ENCODE data around the gene RNASE9.

The RNASE9 gene

DNA sequence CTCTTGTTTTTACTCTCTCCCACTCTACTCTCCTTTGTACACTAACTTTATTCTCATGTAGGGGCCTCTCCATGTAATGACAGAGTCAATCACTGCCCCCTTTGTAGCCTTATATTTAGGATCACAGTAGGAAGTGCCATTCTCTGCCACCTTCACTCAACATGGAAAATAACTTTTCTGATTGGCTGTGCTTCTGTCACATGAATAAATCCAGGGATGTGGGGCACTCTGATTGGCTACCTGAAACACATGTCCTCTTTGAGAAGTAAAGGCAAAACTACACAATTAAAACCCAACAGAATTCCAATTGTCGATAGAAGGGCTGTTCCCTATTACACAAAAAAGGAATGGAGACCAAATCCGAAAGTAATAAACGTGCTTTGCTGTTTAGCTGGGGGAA lies at the start of gene RNASE9:
TSS of gene RNASE9 (minus strand) at position 87 of the 400 bp plus-strand sequence.
- H3K4me3 ChIP-seq (ENCODE audit: low read depth, low read length): no peak within 1 kb of the TSS
- no peak for TF ChIP-seq CTCF (conservative IDR thresholded peaks at IDR 0.05; ENCODE audit: low read depth, low read length)
- DNase-seq (ENCODE audit: low read depth): no peak

DNA sequence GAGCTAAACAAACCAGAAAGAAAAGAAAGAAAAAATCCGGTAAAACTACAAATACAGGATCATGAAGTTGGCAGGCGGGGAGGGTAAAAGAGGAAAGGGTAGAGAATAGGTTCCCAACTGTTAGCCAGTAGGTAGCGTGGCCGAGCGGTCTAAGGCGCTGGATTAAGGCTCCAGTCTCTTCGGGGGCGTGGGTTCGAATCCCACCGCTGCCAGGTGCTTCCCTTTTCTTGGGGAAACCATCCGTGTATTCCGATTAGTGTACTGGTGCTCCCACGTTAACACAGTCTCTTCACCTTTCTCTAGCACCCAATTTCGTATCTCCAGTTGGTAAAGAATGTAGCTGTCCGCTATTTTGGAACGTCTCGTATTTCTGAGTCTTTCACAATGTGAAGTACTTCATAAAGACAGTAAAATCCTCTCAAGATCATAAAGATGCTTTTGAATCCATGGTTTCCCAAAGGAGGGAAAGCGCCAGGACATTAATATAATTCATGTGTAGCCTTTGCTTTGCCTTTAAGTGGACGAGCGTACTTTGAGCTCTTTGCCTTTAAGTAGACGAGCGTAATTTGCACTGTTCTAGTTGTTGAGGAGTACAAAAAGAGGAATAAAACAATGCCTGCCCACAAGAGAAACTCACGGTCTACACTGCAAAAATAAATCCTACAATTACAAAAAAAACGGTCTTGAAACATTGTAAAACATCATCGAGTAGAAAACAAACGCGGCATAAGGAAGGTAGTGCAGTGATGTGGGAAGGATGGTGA lies 49.3 kb upstream of the RNASE9 start:
- DNase-seq (ENCODE audit: low read depth): peak; percentile 81
- TF ChIP-seq CTCF (conservative IDR thresholded peaks at IDR 0.05; ENCODE audit: low read depth, low read length): no peak
- H3K4me3 ChIP-seq (ENCODE audit: low read depth, low read length): peak overlapping the region; percentile 89

DNA sequence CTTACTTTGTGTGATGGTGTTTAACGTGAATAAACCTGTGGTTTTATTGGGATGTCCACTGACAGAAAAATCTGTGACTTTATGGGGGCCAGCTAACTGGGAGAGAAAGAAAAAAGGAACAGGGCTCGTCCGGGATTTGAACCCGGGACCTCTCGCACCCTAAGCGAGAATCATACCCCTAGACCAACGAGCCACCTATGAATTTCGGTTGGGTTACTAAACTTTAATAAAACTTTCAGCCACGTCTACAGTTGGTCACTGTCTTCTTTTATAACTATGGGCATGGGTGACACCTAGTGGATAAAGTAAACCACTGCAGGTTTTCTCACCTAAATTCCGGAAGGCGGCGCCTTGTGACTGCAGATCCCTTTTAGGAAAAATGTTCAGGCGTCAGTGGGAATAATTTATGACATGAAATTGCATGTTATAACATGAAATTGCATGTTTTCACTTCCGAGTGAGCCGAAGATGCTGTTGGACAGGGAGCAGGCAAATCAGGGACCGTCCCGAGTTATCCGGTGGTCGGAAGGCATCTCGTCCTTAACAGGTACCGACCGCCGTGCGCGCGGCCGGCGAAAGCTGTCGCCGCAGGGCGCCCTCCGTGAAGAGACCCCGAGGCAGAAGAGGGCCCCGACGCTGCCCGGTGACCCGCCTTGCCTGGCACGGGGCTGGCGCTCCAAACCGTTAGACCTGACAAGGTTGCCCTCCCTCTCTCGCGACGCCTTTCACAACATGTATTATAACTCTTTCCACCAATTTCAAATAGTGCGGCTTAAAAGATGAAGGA lies 48.6 kb upstream of the RNASE9 start:
- peak; percentile 97 for TF ChIP-seq CTCF (conservative IDR thresholded peaks at IDR 0.05; ENCODE audit: low read depth, low read length)
- peak; percentile 93 for DNase-seq (ENCODE audit: low read depth)
- peak overlapping the region; percentile 89 for H3K4me3 ChIP-seq (ENCODE audit: low read depth, low read length)

DNA sequence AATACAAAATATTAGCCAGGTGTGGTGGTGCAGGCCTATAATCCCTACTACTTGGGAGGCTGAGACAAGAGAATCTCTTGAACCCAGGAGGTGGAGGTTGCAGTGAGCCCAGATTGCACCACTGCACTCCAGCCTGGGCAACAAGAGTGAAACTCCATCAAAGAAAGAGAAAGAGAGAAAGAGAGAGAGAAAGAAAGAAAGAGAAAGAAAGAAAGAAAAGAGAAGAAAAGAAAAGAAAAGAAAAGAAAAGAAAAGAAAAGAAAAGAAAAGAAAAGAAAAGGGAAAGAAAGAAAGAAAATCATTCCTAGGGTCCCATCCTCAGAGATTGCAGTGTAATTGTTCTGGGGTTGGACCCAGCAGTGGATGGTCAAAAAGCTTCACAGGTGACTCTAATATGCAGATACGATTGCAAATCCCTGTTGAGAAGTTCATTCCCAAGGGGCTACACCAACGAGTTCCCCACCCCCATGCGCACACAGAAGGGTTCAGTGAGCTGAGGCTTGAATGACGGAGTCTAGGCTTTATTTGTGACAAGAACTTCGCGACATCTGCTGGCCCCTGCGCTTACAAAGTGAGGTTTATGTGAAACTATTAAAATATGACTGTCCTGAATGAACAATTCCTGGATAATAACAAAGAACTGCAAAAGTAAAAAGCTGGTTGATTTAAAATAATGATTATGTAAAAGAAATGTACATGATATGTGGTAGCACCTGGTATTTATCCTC lies 47.7 kb upstream of the RNASE9 start:
- DNase-seq (ENCODE audit: low read depth): no peak
- no peak overlapping the region for H3K4me3 ChIP-seq (ENCODE audit: low read depth, low read length)
- TF ChIP-seq CTCF (conservative IDR thresholded peaks at IDR 0.05; ENCODE audit: low read depth, low read length): no peak

DNA sequence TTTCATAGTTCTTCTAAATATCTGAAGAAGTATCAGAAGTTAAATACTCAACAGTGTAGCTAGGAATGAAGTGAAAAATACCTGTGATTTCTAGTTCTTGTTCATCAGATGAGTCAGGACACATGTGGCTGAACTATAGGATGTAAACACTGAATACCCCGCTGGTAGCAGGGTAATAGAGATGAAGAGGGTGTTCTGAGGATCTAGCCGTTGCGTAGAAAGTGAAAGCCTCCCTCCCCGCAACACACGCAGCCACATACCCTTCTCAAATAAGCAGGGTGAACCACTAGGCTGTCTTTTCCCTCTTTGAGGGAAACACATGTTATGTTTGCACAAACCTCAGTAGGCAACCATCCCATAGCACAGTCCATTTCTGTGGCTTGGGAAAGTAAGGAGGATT lies 46.8 kb upstream of the RNASE9 start:
- H3K4me3 ChIP-seq (ENCODE audit: low read depth, low read length): no peak overlapping the region
- DNase-seq (ENCODE audit: low read depth): no peak
- no peak for TF ChIP-seq CTCF (conservative IDR thresholded peaks at IDR 0.05; ENCODE audit: low read depth, low read length)

GRCh38 chr14:20606902-20607242 lies 46.0 kb upstream of the RNASE9 start:
- no peak for DNase-seq (ENCODE audit: low read depth)
- no peak overlapping the region for H3K4me3 ChIP-seq (ENCODE audit: low read depth, low read length)
- no peak for TF ChIP-seq CTCF (conservative IDR thresholded peaks at IDR 0.05; ENCODE audit: low read depth, low read length)
